SIG-M5 treated with dmso at 0.1 percent for 504 hours (cell line): Measurements from ENCODE around the gene ZNF618.

Source experiments
- DNase-seq: peaks from one replicate; lab custom pipeline; 2025; ENCODE audit not compliant: unreplicated experiment; lab: John Stamatoyannopoulos, UW

Gene ZNF618

DNA sequence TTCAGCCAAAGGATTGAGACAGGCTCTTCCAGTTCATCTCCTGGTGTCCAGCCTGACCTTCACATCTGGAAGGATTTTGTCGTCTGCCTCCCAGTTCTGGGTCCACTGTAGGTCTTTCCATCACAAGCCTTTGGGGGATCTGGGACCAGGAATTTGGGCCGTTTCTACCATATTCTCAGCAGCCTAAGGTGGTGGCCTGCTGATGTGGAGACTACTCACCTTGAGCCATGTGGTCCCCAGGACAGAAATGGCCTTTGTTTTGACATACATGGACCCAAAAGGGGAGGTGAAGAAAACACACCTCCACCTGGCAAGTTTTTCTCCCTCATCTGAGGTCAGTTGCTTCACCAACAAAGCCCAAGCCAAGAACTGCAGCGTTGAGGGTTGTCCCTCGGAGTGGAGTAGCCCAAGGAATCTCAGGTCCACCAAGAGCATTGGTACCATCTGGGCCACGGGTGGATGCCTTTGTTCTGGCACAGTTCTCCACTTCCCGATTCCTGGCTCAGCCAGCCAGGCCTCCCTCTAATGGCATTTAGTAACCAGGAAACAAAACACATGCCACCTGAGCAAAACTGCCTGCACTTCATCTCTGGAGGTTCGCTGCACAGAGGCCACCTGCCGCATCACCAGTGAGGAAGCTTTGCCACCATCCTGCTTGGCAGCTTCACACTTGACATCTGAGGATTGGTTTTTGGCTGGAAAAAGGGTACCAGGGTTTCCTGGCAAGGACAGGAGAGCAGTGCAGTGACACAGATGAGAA lies 177.3 kb downstream of the ZNF618 start:
- DNase-seq = no peak

DNA sequence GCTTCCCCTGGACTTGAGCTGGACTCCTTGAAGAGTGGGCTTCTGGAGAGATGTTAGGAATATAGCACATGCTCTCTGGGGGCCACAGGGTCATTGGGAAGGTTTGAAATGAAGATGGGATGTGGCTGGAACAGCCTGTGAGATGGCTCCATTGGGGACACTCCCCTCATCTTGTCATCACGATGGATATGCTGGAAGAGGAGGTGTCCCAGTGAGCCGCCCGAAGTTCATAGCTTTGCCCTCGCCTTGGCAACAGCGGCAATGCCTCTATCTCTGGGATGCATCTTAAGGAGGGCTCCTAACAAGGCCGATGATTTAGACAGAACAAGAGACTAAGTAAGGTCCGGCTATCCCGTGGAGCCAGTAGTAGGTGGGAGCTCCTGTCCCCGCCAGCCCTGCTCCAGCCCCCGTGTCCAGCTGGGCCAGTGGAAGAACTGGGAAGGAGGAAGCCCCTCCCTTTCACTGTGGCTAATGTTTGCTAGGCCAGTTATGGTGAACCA lies 178.1 kb downstream of the ZNF618 start:
- DNase-seq = no peak

DNA sequence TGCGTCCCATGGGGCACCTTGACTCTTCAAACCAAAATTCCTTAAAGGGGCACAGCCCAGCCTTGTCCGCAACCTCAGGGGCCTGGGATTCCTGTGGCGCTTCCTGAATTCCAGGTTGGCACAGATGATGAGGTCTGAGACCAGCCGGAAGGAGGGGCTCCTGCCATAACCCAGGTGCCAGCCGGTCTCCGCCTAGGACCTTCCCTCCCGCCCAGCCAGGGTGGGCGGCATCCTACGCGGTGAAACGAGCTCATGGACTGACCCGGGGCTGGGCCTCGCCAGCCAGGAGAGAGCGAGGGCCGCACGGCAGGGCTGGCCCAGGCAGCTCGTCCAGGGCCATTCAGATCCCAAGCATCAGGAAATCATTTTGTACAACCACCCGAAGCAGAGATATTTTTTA lies 179.0 kb downstream of the ZNF618 start:
- no peak for DNase-seq

DNA sequence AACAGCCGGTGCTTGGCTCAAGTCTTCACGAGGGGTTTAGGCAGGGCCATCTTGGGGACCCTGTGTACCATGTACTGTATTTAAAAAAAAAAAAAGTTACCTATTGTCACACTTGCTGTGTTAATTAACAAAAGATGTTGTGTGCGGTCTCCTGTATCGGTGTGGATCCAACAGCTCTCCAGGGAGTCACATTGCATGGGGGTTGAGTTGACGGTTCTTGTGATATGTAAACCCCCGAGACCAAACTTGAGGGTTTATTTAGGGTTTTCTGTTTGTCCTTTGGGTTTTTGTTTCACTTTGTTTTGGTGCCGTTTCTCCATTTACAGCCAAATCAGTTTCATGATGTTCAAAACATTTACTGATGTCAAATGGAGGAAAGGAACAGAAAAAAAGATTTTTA lies 179.8 kb downstream of the ZNF618 start:
- no peak for DNase-seq

DNA sequence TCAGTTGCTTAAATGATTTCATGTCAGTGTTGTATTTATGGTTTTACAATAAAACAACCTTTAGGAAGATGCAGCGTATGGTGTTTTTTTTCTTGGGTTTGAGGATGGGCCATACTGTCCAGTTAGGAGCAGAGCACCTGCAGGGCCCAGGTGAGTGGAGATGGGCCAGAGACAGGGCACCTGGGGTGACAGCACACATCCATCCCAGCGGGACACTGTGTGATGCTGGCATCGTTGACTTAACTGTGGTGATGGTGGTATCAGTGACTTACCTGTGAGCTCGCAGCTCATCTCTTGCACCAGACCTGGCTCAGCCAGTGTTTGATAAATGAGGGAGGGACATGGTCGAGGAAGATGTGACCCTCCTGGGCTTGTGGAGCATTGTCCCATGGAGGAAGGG lies 180.4 kb downstream of the ZNF618 start:
- no peak for DNase-seq

DNA sequence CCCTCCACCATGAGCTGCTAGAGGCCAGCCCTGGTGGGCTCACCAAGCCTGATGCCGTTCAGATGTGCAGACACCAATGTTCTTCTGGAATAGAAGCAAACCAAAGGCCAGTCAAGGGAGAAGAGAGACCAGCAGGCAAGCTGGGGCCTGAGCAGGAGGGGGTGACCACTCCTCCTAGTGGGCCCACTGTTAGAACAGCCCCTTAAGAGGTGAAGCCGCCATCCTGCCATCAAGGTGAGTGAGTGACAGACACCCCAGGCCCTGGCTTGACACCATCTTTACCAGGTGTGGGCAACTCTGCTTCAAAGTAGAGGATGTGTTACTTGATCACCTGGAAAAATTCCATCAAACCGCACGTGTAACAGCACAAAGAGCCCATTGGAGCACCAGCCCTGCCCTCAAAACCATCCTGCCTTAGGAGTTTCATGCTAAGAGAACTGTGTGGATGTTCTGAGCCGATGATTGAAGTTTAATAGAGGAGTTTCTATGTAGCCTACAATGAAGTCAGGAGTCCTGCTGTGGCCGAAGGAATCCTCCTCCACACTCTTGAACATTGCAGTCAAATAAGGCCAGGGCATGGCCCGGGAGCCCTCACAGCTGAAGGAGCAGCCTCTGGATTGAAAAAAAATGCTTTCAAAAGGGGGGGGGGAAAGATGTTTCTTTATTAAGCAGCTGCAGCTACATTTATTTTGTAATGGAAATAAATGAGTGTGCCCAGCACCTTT lies 181.2 kb downstream of the ZNF618 start:
- DNase-seq = no peak

DNA sequence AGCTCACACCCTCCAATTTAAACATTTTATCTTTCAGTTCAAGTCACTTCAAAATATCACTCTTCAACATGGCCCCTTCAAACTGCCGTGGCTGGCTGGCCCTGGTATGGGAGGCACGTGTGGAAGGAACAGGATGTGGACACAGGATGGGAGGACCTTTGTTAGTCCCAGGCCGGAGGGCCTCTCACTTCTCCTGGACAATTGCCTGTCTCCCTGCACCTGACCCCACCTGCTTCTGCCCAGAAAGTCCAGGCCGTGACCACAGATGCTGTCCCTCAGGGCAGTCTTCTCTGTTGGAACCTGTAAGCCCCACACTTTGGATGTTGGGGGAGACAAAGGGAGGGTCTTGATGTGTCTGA lies 182.6 kb downstream of the ZNF618 start:
- no peak for DNase-seq

DNA sequence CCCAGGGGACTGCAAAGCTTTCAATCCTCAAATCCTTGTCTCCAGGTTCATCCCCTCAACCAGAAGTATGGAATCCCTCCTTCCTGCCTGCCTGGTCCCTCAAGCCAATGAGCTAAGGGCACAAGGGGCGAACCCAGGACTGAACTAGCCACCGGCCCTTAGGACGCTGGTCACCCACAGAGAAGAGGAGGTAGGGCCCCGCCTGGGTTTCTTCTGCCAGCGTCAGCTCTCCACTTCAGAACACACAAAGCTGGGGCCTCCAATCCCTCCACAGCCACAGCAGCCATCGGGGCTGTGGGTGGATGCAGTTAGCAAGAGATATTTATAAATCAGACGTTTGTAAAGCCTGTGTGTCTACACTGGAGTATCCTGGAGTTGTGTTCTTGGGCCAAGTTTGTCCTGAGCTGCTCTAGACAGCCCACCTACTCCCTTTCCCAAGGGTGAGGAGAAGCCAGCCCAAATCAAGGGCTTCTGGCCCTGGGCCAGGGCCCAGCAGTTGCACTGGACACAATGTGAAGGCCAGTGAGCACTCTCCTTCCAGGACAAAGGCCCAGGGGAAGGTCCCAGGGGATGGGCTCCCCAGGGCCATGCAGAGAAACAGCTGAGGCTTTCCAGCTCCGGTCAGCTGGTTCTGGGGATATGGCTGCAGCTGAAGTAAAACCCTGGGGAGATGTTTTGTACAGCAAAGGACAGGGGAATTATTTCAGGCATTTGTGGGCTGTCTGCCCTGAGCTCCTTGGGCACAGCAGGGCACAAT lies 183.1 kb downstream of the ZNF618 start:
- DNase-seq = no peak

DNA sequence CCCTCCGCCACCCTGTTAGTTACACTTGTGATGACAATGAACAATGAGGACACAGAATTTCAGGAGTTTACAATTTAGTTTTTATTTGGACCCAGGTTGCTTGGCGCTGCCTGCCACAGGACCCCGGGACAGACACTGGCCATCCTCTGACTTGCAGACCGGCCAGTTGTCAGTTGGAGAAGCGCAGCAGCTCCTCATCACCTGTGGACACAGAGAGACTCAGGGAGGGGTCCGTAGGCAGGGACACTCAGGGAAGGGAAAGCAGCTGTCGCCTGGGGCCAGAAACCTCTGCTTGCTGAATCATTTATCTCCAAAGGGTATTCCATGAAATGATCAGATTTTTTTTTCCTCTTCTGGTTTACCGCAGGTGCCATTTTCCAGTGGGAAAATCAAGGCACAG lies 184.0 kb downstream of the ZNF618 start:
- DNase-seq = no peak

DNA sequence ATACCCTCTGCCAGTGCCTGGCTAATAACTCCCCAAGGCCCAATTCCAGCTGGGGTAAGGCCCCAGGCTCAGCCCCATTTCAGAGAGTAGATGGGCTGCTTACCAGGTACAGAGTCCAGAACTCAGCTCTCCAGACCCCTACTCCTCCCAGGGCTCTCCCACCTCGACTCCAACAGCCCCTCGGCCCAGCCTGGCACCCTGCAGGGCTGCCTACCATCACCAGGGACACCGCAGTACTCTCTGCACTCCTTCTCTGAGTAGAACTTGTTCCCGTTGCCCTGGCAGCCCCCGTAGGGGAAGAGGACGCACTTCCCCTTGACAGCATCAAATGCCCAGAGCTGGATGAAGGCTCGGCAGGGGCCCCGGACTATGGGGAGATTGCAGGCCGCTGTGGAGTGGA lies 184.6 kb downstream of the ZNF618 start:
- DNase-seq = no peak

DNA sequence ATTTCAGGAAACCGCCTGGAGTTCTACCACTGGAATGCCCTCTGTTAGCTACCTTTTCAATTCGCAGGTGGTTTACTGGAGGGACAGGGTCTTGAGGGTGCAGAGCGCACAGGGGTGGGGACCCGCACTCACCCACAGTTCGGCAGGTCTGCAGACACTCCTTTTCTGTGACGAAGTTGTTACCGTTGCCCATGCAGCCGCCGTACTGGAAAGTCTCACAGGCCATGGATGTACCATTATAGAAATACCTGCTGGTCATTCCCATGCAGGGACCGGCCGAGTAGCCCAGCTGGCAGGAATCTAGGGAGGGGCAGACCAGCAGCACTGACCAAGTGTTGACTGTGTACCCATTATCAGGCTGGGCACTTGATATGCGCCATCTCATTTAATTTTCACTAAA lies 185.2 kb downstream of the ZNF618 start:
- DNase-seq = no peak

DNA sequence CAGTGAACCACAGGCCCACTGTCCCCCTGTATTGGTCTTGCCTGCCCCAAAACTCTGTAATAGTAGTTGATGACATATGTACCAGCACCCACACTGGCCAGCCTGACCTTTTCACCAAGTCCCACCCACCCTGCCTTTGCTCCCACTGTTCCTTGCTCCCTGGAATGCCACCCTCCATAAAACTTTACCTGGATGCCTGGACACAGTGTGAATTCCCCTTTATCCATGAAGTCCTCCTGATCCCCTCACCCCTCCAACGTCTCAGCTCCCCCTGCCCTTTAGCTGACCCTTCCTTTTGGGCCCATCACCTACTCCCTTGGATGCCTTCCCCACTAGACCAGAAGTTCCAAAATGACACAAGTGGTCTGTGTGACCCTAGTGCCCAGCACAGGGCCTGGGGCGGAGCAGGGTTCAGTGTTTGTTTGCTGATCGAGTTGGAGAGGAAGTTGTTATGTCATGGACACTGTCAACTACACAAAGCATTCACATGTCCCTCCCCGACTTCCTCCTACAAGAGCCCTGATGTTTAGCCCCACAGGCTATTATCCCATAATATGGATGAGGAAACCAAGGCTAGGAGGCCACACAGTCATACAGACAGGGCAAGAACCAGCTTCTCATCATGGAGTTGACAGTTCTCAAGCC lies 185.8 kb downstream of the ZNF618 start:
- DNase-seq = no peak

DNA sequence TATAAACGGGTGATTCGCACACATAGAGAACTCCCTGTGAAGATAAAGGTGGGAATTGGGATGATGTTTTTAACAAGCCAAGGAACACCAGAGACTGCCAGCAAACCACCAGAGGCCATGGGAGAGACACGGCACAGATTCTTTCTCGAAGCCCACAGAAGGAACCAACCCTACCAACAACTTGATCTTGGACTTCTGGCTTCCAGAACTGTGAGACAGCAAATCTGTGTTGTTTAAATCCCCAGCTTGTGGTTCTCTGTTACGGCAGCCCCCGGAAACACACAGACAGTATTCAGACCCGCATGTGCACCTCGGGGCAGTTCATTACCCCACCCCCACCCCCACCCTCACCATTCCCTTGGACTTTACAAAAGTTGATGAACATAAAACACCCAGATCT lies 189.2 kb downstream of the ZNF618 start:
- DNase-seq = no peak

DNA sequence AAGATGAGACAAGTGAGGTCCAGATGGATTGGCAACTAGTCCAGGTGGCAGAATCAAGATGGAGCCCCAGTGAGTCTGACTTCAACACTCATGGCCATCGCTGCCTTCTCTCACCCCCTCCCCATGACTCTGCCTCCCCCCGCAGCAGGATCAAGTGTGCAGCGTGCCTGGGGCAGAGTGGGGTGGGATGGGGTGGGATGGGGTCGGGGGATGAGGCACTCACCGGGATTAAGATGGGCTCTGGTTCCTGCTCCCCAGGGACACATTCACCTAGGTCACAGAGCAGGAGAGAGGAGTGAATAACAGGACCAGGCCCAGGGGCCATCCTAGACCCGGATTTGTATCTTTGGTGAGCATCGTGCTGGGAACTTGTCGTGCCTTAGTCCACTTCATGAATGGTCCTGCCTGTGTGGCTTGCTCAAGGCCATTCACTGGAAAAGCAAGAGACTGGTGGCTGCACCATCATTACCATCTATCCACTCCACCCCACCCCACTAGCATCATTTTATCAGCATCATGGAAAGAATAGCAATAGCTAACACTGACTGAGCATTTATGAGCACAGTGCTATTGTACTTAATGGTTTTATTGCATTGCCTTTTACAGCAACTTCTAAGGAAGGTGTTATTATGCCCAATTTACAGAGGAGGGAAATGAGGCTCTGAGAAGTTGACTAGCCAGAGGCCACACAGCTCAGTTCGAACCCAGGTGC lies 193.5 kb downstream of the ZNF618 start:
- no peak for DNase-seq

DNA sequence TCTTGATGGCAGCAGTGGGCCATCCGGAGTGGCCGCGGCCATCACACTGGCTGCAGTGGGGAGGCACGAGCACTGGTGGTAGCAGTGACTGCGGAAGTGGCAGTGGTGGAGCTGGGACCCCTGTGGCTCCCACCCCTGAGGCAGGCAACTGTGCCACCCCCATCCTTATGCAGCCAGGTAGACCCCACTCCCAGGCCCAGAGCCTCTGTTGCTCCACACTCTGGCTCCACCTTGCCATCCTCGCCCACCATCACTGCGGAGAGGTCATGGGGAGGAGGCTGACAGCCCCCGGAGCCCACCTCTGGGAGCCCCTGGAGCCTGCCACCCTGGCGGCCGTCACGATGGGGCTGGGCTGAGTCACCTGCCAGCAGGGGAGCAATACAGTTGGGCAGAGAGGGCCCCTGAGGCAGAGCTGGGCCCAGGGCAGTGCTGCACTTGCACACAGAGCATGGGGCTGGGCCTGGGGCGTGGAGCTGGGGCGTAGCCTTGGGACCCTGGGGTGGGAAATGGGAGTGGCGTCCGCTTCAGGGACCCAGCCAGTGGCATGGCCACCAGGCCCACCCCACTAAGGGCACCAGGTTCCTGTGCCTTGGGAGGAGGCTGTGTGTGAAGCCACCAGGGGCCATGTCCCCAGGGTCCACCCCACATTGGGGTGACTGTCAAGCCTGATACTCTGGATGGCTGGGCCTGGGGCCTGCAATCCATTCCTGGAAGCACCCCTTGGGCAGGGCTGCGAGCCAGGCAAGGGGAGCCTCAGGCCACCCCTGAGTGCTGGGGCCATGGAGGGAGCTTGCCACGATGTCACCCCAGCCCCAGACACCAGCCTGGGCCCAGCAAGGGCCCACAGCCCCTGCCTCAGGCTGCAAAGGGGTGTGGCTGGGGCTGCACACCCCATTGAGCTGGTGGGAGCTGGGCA lies 194.3 kb downstream of the ZNF618 start:
- DNase-seq = no peak

DNA sequence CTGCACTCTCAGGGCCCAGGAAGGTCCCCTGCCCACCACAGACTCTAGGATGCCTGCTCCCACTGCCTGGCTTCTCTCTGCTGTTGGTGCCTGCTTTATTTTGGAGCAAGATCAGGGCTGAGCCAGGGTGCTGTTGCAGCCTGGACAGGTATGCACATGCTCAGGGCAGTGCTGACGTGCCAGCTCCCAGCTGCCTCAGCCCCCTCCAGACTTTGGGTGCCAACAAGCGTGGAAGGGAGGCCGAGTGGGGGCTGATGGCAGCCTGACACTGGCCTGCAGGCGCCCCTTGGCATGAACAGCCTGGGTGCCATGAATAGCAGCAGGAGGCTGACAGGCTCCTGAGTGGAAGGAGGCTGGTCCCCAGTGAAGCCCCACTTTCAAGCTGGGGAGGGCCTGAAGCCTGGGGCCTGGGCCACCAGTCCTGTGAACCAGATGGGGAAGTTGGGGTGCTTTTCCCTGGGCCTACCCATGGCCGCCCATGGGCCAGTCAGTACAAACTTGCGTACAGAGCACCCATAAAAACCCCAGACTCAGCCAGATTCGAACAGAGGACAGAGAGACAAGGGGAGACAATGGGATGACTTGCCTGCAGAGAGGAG lies 195.2 kb downstream of the ZNF618 start:
- no peak for DNase-seq

DNA sequence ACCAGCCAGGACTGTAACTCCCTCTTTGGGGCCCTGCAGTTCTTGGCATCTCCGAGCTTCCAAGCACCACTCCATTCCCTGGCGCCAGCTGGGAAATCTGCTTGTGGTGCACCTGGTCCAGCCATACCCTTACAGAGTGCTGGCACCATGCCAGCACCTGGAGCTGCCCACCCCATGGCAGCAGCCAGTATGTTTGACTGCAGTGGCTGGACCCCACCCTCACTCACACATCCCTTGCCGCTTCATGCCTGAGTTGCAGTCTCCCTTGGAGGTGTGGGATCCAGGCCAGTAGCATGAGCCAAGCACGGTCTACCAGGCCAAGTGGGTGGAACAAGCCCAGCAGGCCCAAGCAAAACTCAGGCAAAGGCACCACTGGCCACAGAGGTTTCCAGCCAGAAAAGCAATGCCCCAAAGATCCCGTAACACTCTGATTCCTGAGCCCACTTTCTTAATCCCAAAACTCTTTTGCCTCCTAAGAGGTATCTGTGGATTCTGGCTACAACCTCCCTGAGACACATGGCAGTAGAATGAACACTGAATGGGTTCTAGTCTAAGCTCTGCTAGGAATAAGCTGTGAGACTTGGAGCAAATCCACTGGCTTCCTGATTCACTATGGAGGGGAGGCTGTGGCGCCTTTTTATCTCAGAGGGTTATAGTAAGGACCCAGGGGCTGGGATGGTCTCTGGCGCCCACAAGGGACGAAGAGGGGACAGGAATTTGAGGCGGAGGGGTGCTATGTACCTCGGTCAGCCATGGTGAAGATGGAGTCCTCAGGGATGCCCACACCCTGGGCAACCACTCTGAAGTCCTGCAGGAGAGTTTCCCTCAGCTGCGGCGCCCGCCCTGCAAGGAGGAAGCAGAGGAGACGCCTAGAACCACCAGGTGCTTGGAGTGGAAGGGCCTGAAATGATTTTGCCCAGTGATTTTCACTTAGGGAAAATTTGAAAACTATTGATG lies 196.4 kb downstream of the ZNF618 start:
- no peak for DNase-seq

DNA sequence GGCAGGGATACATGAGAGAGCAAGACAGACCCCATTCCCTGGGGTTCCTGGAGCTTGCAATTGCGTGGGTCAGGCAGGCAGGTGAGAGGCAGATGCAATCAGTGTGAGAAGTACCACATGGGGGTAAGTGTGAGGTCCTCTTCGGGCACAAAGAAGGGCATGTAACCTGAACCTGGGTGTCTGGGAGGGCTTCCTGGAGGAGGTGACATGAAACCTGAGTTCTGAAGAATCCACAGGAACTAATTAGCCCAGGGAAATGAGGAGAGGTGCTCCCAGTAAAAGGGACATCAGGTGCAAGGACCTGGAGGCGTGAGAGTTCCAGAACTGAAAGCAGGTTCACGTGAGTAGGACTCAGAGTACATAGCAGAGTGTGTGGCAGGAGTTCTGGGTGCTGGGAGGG lies 199.5 kb downstream of the ZNF618 start:
- no peak for DNase-seq
